ENCODE measurements around the gene TPD52L2. TPM values are rescaled to one million over a fixed set of nuclear protein-coding genes. Genes with fewer than 3 reads are reported as not detected.

The TPD52L2 gene
- 168 TPM for polyA plus RNA-seq (2013, experiment 1 of 2; ENCODE audit: insufficient read length)
- polyA plus RNA-seq (2013, experiment 2 of 2; ENCODE audit: insufficient read length): 155 TPM

GRCh38 chr20:63864978-63865640 is at the start of gene TPD52L2:
TPD52L2 (plus strand) TSS chr20:63865270; CDS start chr20:63865366, 96 bp downstream.
- DNase-seq: peak; percentile 98

GRCh38 chr20:63815615-63816253 is 49.3 kb upstream of the TPD52L2 start:
- no peak for DNase-seq

DNA sequence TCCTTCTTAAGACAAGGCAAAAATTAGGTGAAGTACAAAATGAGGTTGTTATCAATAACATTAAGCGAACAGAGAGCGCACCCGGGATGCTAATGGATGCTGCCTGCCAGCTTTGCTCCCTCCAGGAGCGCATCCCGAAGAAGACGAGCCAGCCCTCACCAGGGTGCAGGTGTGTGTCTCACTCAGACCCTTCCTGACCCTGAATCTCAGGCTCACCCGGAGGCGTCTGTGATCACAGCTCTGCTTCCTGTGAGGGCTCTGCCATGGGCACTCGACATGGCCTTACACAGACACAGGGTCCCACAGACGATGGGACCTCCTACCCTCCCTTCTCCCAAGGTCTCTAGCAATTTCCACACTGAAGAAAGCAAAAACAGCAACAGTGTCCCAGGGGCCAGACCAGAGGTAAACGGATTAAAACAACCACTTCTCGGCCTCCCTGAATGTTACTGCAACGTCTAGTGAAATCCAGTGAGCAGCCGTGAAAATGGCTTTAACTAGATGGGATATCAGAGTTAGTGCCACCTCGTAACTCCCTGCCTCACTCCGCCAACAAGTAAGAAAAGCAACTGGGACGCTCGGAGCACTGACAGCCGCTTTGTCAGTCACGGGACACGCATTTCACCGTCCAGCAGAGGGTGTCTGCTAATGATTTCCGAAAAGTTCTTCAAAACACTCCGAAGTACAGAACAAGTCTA is 45.7 kb upstream of the TPD52L2 start:
- peak; percentile 30 for DNase-seq

DNA sequence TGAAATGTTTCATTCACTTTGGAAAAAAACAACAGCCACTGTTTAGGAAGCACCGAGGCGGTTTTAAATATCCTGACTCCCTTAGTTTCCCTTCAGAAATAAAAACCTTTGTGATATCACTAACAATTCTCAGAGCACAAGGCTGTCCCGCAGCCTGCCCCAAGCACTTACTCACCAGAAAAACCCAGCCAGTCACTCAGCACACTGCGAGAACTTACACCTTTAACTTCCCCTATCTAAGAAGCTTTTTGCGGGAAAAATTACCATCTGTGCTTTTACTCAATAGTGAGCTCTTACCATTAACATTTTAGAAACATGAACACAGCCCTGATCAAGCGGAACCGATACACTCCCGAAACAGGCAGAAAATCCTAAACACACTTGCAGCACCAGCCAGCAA is 43.3 kb upstream of the TPD52L2 start:
- no peak for DNase-seq

GRCh38 chr20:63822276-63822696 is 42.8 kb upstream of the TPD52L2 start:
- no peak for DNase-seq

DNA sequence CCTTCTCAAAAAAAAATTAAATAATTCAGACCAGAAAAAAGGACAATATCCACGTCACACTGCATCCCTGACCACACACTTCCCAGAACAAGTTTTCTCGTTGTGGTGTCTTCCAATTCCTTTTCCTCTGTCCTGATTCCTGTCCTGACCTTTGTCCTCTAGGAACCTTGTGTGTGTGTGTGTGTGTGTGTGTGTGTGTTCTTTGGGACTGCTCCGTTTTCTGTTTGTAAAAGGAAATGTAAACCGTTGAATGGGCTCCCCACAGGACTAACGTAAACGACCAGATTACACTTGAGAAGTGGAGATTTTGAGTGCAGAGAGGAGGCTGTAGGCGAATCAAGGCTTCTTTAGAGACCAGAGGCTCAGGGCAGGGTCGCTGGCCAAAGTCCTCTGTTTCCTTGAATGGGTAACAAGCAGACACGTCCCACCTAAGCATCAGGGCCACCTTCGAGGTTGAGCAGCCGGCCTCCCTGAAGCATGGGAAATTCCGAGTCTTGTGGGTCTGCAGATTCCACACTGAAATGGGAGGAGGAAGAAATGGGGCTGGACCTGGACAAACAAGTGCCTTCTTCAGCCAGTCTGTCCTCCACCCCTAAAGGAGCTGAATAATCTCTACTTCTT is 41.3 kb upstream of the TPD52L2 start:
- no peak for DNase-seq

DNA sequence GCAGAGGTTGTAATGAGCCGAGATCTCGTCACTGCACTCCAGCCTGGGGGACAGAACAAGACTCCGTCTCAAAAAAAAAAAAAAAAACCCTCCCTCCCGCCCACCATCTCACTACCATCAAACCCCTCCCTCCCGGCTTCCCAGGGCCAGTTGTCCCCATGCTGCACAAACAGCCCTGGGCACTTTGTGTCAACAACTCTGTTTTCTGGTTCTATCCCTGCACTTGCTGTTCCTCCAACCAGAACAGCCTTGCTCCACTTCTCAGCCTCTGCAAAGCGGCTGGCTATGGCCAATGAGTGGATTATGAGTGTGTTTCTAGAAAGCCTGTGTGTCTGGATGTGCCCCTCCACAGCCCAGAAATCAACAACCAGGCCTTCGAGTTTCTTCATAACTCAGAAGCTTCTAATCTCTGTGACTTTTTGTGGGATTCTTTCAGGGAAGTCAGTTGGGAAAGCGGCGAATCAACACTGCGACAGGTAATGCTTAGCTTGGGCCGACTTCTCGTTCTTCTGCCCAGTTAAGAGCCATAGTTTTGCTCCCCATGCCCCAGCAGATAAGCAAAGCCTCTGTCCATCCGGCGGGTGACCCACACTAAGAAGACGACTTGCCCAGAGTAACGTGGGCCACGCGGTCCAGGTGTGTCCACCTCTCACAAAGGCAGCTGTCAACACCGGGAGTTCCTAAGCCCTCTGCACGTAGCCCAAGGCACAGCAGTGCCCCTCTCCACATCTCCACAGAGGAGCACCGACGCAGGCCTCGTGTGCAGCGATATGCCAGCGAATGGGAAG is 39.5 kb upstream of the TPD52L2 start:
- no peak for DNase-seq

- DNase-seq: no peak
These were observed 38.3 kb upstream of the TPD52L2 start for GRCh38 chr20:63826753-63827152.

DNA sequence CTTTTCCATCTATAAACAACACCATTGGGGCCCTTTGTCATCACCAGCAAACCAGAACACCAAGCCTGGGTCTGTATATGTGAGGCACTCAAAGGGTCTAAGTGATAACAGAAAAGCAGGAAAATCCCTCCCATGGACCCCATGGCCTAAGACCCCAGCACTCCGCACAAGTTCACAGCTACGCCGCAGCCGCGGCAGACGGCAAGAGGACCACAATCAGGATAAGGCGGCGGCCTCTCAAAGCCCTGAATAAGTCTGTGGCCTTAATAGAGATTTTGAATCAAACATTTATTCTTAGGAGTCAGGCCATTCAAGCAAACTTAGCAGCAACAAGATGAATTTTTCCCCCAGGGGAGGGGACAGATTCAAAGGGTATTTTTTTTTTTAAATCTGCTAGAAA is 36.9 kb upstream of the TPD52L2 start:
- DNase-seq: no peak

GRCh38 chr20:63828545-63828944 is 36.5 kb upstream of the TPD52L2 start:
- no peak for DNase-seq

DNA sequence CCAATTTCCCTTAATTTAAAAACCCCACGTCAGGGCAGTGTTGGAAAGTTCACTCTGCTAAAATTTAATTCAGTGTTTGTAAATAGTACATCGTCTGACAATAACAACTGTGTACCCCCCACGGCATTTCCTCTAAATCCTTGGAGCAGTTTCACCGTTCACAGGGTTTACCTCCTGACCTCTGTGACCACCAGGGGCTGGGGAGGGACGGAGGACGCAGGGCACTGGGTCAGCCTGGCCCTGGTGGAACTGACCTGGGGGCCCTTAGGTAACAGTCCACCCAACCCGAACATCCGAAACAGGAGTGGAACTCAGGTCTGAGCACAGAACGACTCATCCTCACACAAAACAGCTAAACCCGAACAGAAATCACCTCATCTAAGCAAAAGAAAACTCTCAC is 36.1 kb upstream of the TPD52L2 start:
- DNase-seq: no peak

GRCh38 chr20:63829603-63829944 is 35.5 kb upstream of the TPD52L2 start:
- DNase-seq: no peak

GRCh38 chr20:63829945-63830835 is 34.9 kb upstream of the TPD52L2 start:
- DNase-seq: no peak

GRCh38 chr20:63830841-63831588 is 34.1 kb upstream of the TPD52L2 start, which contains the start of gene ZBTB46:
ZBTB46 (minus strand) TSS chr20:63831264; CDS start chr20:63790757, 40,507 bp downstream.
- peak; percentile 55 for DNase-seq

DNA sequence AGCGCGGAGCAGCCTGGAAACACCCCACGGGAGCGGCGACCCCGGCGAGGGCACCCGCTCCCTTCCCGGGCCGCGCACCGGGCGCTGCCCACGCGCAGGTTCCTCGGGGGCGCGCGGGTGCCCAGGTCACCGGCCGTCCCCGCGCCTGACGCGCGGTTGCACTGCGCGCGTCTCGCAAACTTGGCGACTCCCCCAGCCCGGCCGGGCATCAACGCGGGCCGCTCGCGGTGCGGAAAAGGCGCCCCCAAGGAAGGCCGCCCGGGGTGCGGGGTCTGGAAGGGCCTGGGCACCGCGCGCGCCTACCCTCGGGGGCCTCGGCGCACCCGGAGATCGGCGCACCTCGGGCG is 33.5 kb upstream of the TPD52L2 start:
- no peak for DNase-seq

GRCh38 chr20:63831993-63832686 is 32.9 kb upstream of the TPD52L2 start:
- no peak for DNase-seq

DNA sequence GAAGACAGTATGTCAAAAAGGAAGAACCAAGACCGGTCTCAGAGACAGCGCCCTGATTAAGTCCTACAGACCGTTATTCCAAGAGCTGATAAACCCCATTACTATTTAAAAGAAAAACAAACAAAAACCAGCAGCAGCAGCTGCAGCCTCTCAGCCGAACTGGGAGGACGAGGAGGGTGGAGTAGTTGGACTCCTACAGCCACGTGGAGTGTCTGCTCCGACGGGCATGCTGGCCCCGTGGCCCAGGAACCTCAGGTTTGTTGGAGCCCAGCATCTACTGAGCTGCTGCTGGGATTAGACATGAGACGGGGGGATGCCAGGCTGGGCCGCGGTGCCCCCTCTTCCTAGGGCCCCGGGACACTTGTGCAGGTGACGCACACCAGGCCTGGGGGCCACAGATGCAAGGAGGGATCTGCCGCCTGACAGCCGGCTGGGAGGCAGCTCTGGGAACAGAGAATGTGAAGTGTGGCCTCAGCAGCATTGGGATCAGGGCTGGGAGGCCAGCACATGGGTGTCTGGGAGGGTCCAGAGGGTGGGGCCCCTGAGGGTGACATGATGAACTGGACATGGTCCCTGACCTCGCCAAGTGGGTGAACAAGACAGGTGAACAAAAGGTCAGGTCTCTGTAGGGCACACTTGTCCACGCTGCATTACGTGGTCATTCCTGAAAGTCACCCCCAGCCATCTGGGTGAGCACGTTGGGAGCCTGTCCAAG is 31.1 kb upstream of the TPD52L2 start:
- DNase-seq: peak; percentile 54

- DNase-seq: no peak
These were observed 30.6 kb upstream of the TPD52L2 start for GRCh38 chr20:63834491-63834880.
